Thymus (tissue), 14 donors: ENCODE results near the gene DEDD2. TPM values are rescaled to one million over a fixed set of nuclear protein-coding genes. Genes with fewer than 3 reads are reported as not detected.
"Not testable (repeated sequence)": the region's sequence is repeated elsewhere in the genome, so short reads cannot be mapped to it uniquely, and the experiment has no call there.

Source experiments
- DNase-seq, 9 donors: peaks; one replicate each; pipeline ENCODE4 v3.0.0-alpha.2; 2013; ENCODE audit warnings: low spot score in 9 of 9, low read depth in 6 of 9, missing footprints in 1 of 9
- H3K27ac ChIP-seq, 2 donors: one replicate each; pipeline ENCODE4 v1.5.1; 2013; ENCODE audit warnings: control low read depth in 1 of 2, low read depth in 1 of 2, low read length in 1 of 2, mild to moderate bottlenecking in 1 of 2, moderate library complexity in 1 of 2
- H3K27me3 ChIP-seq, 2 donors: one replicate each; pipeline ENCODE4 v1.5.1; 2013; ENCODE audit warnings: low read length in 1 of 2; ENCODE audit not compliant: control insufficient read depth in 2 of 2, insufficient read depth in 1 of 2
- H3K36me3 ChIP-seq, 2 donors: one replicate each; pipeline ENCODE4 v1.5.1; 2013; ENCODE audit warnings: low read length in 1 of 2, mild to moderate bottlenecking in 1 of 2, moderate library complexity in 1 of 2; ENCODE audit not compliant: control insufficient read depth in 2 of 2, insufficient read depth in 2 of 2
- H3K4me1 ChIP-seq, 2 donors: one replicate each; pipeline ENCODE4 v1.5.1; 2013; ENCODE audit warnings: low read length in 2 of 2; ENCODE audit not compliant: control insufficient read depth in 2 of 2, insufficient read depth in 2 of 2
- H3K4me3 ChIP-seq, 2 donors: one replicate each; pipeline ENCODE4 v1.5.1; 2013; ENCODE audit warnings: low read length in 2 of 2, control low read depth in 1 of 2, mild to moderate bottlenecking in 1 of 2
- H3K9me3 ChIP-seq, 2 donors: one replicate each; pipeline ENCODE4 v1.5.1; 2013; ENCODE audit warnings: low read length in 1 of 2, mild to moderate bottlenecking in 1 of 2; ENCODE audit not compliant: control insufficient read depth in 2 of 2, insufficient read depth in 1 of 2
- WGBS: extraction: QIAGEN DNeasy Blood & Tissue Kit; methylation state at CpG from one replicate; pipeline ENCODE4 v1.1.7; 2013; 5-methylcytosine and 5-hydroxymethylcytosine counted together
- long read RNA-seq, 10 donors: transcript quantifications; one replicate each; lab custom pipeline, GENCODE V29; 2026
- polyA plus RNA-seq: library from polyadenylated mRNA; stranded (reverse); fragments of 200-250 nt; gene quantifications from one replicate; pipeline ENCODE4 v1.2.3, GENCODE V29; 2013
- total RNA-seq: library from RNA; stranded (reverse); fragments of 120-200 nt; gene quantifications from one replicate; pipeline ENCODE4 v1.2.4, GENCODE V29; 2013
- donor health status: healthy.

Gene DEDD2, protein sequence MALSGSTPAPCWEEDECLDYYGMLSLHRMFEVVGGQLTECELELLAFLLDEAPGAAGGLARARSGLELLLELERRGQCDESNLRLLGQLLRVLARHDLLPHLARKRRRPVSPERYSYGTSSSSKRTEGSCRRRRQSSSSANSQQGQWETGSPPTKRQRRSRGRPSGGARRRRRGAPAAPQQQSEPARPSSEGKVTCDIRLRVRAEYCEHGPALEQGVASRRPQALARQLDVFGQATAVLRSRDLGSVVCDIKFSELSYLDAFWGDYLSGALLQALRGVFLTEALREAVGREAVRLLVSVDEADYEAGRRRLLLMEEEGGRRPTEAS
- total RNA-seq (30.1 TPM), polyA plus RNA-seq (36.9 TPM)
- long read RNA-seq, donor 1, result 0 reads
- long read RNA-seq, donor 2, transcript DEDD2-205 (5 exons, 1,183 nt), result major isoform, 19 of 29 reads
- long read RNA-seq, donor 2, transcript DEDD2-203 (4 exons, 1,586 nt), result minor isoform, 6 of 29 reads
- long read RNA-seq, donor 2, partial matches to known transcripts, result 0 of 29 reads
- long read RNA-seq, donor 2, other reads (novel, unspliced or antisense), result 0 of 29 reads
- long read RNA-seq, donor 3, transcript DEDD2-205 (5 exons, 1,183 nt), result major isoform, 10 of 17 reads
- long read RNA-seq, donor 3, transcript DEDD2-203 (4 exons, 1,586 nt), result minor isoform, 5 of 17 reads
- long read RNA-seq, donor 3, partial matches to known transcripts, result 0 of 17 reads
- long read RNA-seq, donor 3, other reads (novel, unspliced or antisense), result 0 of 17 reads
- long read RNA-seq, donor 4, partial matches to known transcripts, result 0 of 5 reads
- long read RNA-seq, donor 4, other reads (novel, unspliced or antisense), result 0 of 5 reads
- long read RNA-seq, donor 5, transcript DEDD2-205 (5 exons, 1,183 nt), result minor isoform, 8 of 18 reads
- long read RNA-seq, donor 5, transcript DEDD2-203 (4 exons, 1,586 nt), result major isoform, 10 of 18 reads
- long read RNA-seq, donor 5, partial matches to known transcripts, result 0 of 18 reads
- long read RNA-seq, donor 5, other reads (novel, unspliced or antisense), result 0 of 18 reads
- long read RNA-seq, donor 6, transcript DEDD2-205 (5 exons, 1,183 nt), result major isoform, 9 of 17 reads
- long read RNA-seq, donor 6, transcript DEDD2-203 (4 exons, 1,586 nt), result minor isoform, 8 of 17 reads
- long read RNA-seq, donor 6, partial matches to known transcripts, result 0 of 17 reads
- long read RNA-seq, donor 6, other reads (novel, unspliced or antisense), result 0 of 17 reads
- long read RNA-seq, donor 7, transcript DEDD2-203 (4 exons, 1,586 nt), result major isoform, 6 of 11 reads
- long read RNA-seq, donor 7, partial matches to known transcripts, result 0 of 11 reads
- long read RNA-seq, donor 7, other reads (novel, unspliced or antisense), result 0 of 11 reads
- long read RNA-seq, donor 8, partial matches to known transcripts, result 0 of 2 reads
- long read RNA-seq, donor 8, other reads (novel, unspliced or antisense), result 0 of 2 reads
- long read RNA-seq, donor 9, partial matches to known transcripts, result 0 of 4 reads
- long read RNA-seq, donor 9, other reads (novel, unspliced or antisense), result 0 of 4 reads
- long read RNA-seq, donor 10, partial matches to known transcripts, result 0 of 6 reads
- long read RNA-seq, donor 10, other reads (novel, unspliced or antisense), result 0 of 6 reads

DNA sequence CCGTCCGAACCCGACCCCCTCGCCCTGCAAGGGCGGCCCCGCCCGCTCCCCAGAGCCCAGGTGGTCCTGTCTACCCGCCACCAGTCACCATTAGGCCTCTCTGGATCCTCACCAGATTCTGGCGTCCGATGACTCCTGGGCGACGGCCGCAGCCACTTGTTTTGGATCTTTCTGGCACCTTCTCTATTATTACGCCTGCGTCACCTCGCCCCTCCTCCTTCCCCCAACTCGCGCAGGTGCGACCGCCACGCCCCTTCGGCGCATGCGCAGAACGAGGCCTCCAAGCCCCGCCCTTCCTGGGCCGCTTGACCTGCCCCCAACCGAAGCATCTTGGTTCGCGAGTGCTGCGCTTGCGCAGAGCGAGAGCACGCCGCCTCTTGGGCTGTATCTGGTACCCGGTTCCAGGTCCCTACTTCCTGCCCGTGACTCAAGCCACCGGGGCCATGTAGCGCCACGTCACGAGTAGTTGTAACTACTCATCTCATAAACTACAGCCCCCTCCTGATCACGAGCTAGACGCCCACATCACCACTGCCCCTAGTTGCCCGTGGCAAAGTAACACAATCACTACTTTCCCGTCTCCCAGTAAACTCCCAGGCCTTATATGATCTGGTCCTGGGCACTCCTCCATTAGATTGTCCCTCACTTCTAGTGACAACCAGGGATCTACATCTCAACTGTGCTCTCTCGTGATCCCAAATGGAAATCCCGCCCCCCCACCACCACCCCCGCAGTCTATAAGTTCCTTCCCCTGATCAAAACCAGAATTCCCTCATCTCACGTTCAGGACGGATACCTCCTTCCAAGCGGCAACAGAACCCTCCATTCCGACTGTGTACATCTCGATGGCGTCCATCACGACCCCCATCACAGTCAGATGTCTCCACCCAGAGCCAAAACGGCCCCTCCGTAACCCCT is at the start of gene DEDD2:
Gene DEDD2 (minus strand): TSS at position 158 of the 918 bp plus-strand sequence. CDS start 670 bp downstream, outside the sequence.
- peak; percentile 96 to 99 (median 98) for DNase-seq
- 20% methylated on average over 57 of the region's 57 CpGs for WGBS
- Histone ChIP-seq H3K9me3 (peaks cover 0 to 4% of the 10 kb centered on the region in 2 donors), H3K36me3 (peaks cover 28 to 30% of the 10 kb centered on the region in 2 donors), H3K27ac (peak within 1 kb of the TSS; percentile 85 to 92), H3K4me1 (peaks cover 37 to 51% of the 10 kb centered on the region in 2 donors), H3K4me3 (peak within 1 kb of the TSS; percentile 79 to 98), H3K27me3 (no peaks in the 10 kb centered on the region)

DNA sequence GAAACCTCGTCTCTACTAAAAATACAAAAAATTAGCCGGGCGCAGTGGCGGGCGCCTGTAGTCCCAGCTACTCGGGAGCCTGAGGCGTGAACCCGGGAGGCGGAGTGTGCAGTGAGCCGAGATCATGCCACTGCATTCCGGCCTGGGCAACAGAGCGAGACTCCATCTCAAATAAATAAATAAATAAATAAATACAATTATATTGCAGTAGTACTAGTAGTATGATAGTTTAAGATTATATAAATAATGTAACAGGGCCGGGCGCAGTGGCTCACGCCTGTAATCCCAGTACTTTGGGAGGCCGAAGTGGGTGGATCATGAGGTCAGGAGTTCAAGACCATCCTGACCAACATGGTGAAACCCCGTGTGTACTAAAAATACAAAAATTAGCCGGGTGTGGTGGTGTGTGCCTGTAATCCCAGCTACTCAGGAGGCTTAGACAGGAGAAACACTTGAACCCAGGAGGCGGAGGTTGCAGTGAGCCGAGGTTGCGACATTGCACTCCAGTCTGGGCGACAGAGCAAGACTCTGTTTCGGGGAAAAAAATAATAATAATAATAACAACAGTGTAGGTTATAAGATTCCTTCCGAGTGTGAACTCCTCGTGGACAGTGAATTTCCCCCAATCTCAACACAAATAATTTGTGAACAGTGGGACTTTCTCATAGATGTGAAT is 49.6 kb upstream of the DEDD2 start:
- not testable (repeated sequence) for H3K27me3 ChIP-seq, H3K9me3 ChIP-seq, H3K36me3 ChIP-seq, H3K4me3 ChIP-seq, DNase-seq
- Histone ChIP-seq H3K4me1 (peaks cover 24 to 32% of the 10 kb centered on the region in 2 donors), H3K27ac (peak overlapping the region in 1 of 2 donors; percentile 80)
- WGBS, result 97% methylated on average over 25 of the region's 25 CpGs

DNA sequence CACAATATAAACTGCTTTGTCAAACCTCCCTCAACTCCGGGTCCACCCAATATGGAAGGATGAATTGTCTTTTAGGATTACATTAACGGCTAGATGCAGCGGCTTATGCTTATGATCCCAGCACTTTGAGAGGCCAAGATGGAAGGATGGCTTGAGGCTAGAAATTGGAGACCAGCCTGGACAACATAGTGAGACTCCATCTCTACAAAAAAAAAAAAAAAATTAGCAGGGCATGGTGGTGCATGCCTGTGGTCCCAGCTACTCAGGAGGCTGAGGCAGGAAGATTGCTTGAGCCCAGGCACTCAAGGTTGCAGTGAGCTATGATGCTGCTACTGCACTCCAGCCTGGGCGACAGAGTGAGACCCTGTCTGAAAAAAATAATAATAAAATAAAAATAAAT is 48.6 kb upstream of the DEDD2 start:
- peaks cover 19 to 26% of the 10 kb centered on the region in 2 donors for H3K4me1 ChIP-seq
- H3K27me3 ChIP-seq, DNase-seq, H3K36me3 ChIP-seq, H3K9me3 ChIP-seq, H3K27ac ChIP-seq, H3K4me3 ChIP-seq: not testable (repeated sequence)
- 98% methylated on average over 4 of the region's 4 CpGs for WGBS

DNA sequence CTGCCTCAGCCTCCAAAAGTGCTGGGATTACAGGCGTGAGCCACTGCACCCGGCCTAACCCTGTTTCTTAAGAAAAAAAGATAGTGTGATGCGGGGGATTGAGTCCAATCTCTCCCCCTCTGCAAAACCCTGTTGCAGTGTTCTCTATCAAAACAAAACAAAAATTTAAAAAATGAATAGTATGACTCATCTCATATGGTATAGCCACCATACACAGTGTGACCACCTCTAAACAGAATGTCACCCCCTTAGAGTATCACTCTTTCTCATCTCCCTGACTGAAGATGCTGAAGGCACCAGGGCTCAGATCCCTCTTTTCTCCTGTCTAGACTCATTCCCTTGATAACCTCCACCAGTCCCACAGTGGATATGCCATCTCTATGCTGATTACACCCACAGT is 44.3 kb upstream of the DEDD2 start:
- H3K4me3 ChIP-seq, result no peak overlapping the region
- DNase-seq, result no peak
- H3K27ac ChIP-seq, result no peak overlapping the region
- peaks cover 0 to 6% of the 10 kb centered on the region in 2 donors for H3K27me3 ChIP-seq
- no peaks in the 10 kb centered on the region for H3K4me1 ChIP-seq
- no peaks in the 10 kb centered on the region for H3K9me3 ChIP-seq
- H3K36me3 ChIP-seq, result no peaks in the 10 kb centered on the region
- WGBS, result 98% methylated on average over 3 of the region's 3 CpGs

DNA sequence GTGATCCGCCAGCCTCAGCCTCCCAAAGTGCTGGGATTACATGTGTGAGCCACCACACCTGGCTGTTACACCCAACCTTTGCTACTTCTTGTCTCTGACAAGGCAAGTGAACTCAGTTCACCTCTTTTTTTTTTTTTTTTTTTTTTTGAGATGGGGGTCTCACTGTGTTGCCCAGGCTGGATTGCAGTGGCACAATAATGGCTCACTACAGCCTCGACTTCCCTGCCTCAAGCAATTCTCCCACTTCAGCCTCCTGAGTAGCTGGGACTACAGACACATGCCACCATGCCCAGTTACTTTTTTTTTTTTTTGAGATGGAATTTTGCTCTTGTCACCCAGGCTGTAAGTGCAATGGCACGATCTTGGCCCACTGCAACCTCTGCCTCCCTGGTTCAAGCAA is 40.4 kb upstream of the DEDD2 start:
- H3K36me3 ChIP-seq, H3K27ac ChIP-seq, H3K9me3 ChIP-seq, DNase-seq, H3K4me3 ChIP-seq: not testable (repeated sequence)
- H3K4me1 ChIP-seq, result peaks cover 10 to 17% of the 10 kb centered on the region in 2 donors
- WGBS, result 91% methylated on average over 3 of the region's 3 CpGs
- peaks cover 7 to 22% of the 10 kb centered on the region in 2 donors for H3K27me3 ChIP-seq

DNA sequence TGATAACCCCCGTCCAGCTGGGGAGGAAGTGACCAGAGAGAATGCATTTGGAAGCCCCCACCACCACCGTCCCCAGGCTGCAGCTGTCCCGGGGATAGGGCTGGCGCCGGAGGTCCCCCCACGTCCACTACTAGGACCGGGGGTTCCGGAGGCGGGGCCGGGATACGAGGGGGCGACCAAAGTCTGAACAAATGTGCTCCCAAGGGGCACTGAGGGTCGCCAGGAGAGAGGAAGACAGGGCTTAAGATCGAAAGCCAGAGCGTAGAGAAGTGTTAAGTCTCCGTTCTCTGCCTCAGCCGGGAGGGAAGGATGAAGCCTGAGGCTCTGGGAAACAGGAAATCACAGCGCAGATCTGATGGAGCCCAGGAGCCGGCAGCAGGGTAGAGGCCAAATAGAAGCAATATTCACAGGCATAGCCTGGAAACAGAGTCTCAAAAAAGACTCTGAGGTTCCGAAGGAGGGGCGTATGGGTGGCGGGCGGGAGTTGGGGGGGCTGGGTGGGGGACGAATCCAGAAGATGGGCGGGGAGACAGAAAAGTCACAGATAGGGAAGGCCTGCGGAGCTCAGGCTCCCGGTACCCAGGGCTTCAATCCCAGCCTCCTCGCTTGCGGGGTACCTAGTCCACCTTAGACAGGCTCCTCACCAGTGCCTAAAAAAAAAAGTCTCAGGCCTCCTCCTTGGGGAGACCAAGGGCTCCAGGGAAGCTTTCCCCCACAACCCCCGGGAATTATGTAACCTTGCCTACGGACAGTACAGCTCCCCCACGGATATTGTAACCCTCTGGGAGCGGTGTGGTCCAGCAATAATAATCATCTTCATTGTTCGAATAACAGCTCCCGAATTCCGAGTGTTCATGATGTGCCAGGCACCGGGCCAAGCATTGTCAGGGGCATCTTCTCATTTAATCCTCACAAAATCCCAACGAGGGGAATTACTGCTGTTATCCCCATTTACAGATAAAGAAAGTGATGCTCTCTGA is 38.6 kb upstream of the DEDD2 start:
- Histone ChIP-seq H3K27ac (peak overlapping the region; percentile 36 to 66), H3K36me3 (no peaks in the 10 kb centered on the region), H3K9me3 (no peaks in the 10 kb centered on the region), H3K27me3 (peaks cover 7 to 22% of the 10 kb centered on the region in 2 donors), H3K4me3 (peak overlapping the region; percentile 51 to 78), H3K4me1 (peaks cover 26 to 35% of the 10 kb centered on the region in 2 donors)
- peak in 1 of 9 donors; percentile 51 for DNase-seq
- 18% methylated on average over 38 of the region's 38 CpGs for WGBS
